SIG-M5 (cell line): ENCODE measurements around the gene IGFBP7.

Source experiments
- DNase-seq: peaks from one replicate; lab custom pipeline; 2025; lab: John Stamatoyannopoulos, UW

IGFBP7 gene

GRCh38 chr4:57097711-57098110 is 12.5 kb downstream of the IGFBP7 start:
- DNase-seq = no peak

GRCh38 chr4:57095956-57096355 is 14.2 kb downstream of the IGFBP7 start:
- DNase-seq = no peak

GRCh38 chr4:57095245-57095644 is 14.9 kb downstream of the IGFBP7 start:
- no peak for DNase-seq

- no peak for DNase-seq
Observed at GRCh38 chr4:57094832-57095223, 15.4 kb downstream of the IGFBP7 start.

- no peak for DNase-seq
Observed at GRCh38 chr4:57093845-57094831, 16.0 kb downstream of the IGFBP7 start.

GRCh38 chr4:57091657-57092162 is 18.5 kb downstream of the IGFBP7 start:
- DNase-seq = no peak

- DNase-seq = no peak
Observed at GRCh38 chr4:57090079-57090478, 20.1 kb downstream of the IGFBP7 start.

GRCh38 chr4:57089549-57089948 is 20.6 kb downstream of the IGFBP7 start:
- DNase-seq = no peak

GRCh38 chr4:57086031-57086723 is 24.0 kb downstream of the IGFBP7 start:
- no peak for DNase-seq

- DNase-seq = no peak
Observed at GRCh38 chr4:57085278-57085677, 24.9 kb downstream of the IGFBP7 start.

GRCh38 chr4:57084360-57084759 is 25.8 kb downstream of the IGFBP7 start:
- no peak for DNase-seq

- no peak for DNase-seq
Observed at GRCh38 chr4:57083090-57083489, 27.1 kb downstream of the IGFBP7 start.

- DNase-seq = no peak
Observed at GRCh38 chr4:57081651-57082621, 28.2 kb downstream of the IGFBP7 start.

- DNase-seq = no peak
Observed at GRCh38 chr4:57080781-57081650, 29.2 kb downstream of the IGFBP7 start.

- DNase-seq = no peak
Observed at GRCh38 chr4:57078685-57079521, 31.3 kb downstream of the IGFBP7 start.

GRCh38 chr4:57077550-57078343 is 32.4 kb downstream of the IGFBP7 start:
- DNase-seq = no peak

GRCh38 chr4:57076646-57077045 is 33.5 kb downstream of the IGFBP7 start:
- DNase-seq = no peak

GRCh38 chr4:57075367-57075766 is 34.8 kb downstream of the IGFBP7 start:
- no peak for DNase-seq

GRCh38 chr4:57074744-57075143 is 35.4 kb downstream of the IGFBP7 start:
- DNase-seq = no peak
